Lung (tissue), 12 donors: ENCODE results near the gene CWC27. TPM values are rescaled to one million over a fixed set of nuclear protein-coding genes. Genes with fewer than 3 reads are reported as not detected.

Experiments
- ATAC-seq: fragments of 200-7000 bp; cut with Tn5 transposase; one replicate; pipeline ENCODE4 v1.9.1; 2020; ENCODE audit warnings: moderate number of reproducible peaks; ENCODE audit not compliant: insufficient read depth, low FRiP score
- DNase-seq, 3 donors: peaks; one replicate each; pipeline ENCODE4 v3.0.0-alpha.2; 2013 to 2017
- H3K27ac ChIP-seq, 2 donors: one replicate each; pipeline ENCODE4 v1.5.1; 2013; ENCODE audit warnings: mild to moderate bottlenecking in 2 of 2, moderate library complexity in 2 of 2, control low read depth in 1 of 2, inconsistent platforms in 1 of 2, low read depth in 1 of 2, low read length in 1 of 2
- H3K27me3 ChIP-seq, 3 donors: one replicate each; pipeline ENCODE4 v1.5.1; 2013; ENCODE audit warnings: low read length in 2 of 3; ENCODE audit not compliant: control insufficient read depth in 3 of 3, insufficient read depth in 3 of 3
- H3K36me3 ChIP-seq, 4 donors: one replicate each; pipeline ENCODE4 v1.5.1; 2013; ENCODE audit warnings: low read length in 4 of 4, mild to moderate bottlenecking in 1 of 4, moderate library complexity in 1 of 4; ENCODE audit not compliant: control insufficient read depth in 4 of 4, insufficient read depth in 4 of 4
- H3K4me1 ChIP-seq, 5 donors: one replicate each; pipeline ENCODE4 v1.5.1; 2013; ENCODE audit warnings: low read length in 5 of 5, mild to moderate bottlenecking in 2 of 5, moderate library complexity in 1 of 5; ENCODE audit not compliant: control insufficient read depth in 5 of 5, insufficient read depth in 5 of 5
- H3K4me3 ChIP-seq: one replicate; pipeline ENCODE4 v1.5.1; 2013; ENCODE audit warnings: mild to moderate bottlenecking, control low read depth, moderate library complexity
- H3K9ac ChIP-seq, 2 donors: one replicate each; pipeline ENCODE4 v1.5.1; 2013; ENCODE audit warnings: low read length in 2 of 2, control low read depth in 1 of 2; ENCODE audit not compliant: insufficient read depth in 1 of 2
- H3K9me3 ChIP-seq, 4 donors: one replicate each; pipeline ENCODE4 v1.5.1; 2013; ENCODE audit warnings: low read length in 3 of 4, mild to moderate bottlenecking in 1 of 4, moderate library complexity in 1 of 4; ENCODE audit not compliant: control insufficient read depth in 4 of 4, insufficient read depth in 3 of 4
- WGBS, 2 donors: extraction: QIAGEN DNeasy Blood & Tissue Kit; methylation state at CpG; one replicate each; pipeline ENCODE4 v1.1.7; 2013; 5-methylcytosine and 5-hydroxymethylcytosine counted together
- polyA plus RNA-seq, 2 donors: library from polyadenylated mRNA; stranded (reverse); fragments of 200-250 nt; gene quantifications; one replicate each; pipeline ENCODE4 v1.2.1, GENCODE V29; 2013
- total RNA-seq, 2 donors: library from RNA; depleted of rRNA in 1 of 2; stranded (reverse); fragments of >200 nt in 1 of 2; gene quantifications; one replicate each; pipeline ENCODE4 v1.2.1, GENCODE V29; 2014 to 2021
- TF ChIP-seq, protein P1 (sequence below): IDR thresholded peaks from 2 replicates; pipeline ENCODE4 v1.5.1; 2012; ENCODE audit warnings: mild to moderate bottlenecking; ENCODE audit errors: control extremely low read depth, extremely low read depth
- donor health status: control.
- donor health status: control.
- donor health status: Bipolar disorder and iron deficiency.
- donor health status: healthy.
- donor health status: DM: yes; HTN: yes; CAD: no.

CWC27 gene
- total and polyA plus RNA-seq, 4 donors, result 12.0 to 21.2 (median 16.7) TPM

DNA sequence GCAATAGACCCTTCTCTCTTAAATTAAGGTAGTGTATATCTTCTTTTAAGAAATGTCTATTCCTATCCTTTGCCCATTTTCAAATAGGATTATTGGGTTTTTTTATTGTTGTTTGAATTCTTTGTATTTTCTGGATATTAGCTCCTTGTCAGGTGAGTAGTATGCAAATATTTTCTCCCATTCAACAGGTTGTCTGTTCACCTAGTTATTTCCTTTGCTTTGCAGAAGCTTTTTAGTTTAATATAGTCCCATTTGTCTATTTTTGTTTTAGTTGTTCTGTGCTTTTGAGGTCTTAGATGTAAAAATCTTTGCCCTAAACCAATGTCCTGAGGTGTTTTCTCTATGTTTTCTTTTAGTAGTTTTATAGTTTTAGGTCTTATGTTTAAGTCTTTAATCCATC is 104.7 kb downstream of the CWC27 start:
- Histone ChIP-seq H3K9me3 (no peaks in the 10 kb centered on the region), H3K9ac (no peak overlapping the region), H3K27ac (no peak overlapping the region), H3K27me3 (no peaks in the 10 kb centered on the region), H3K4me1 (peaks cover 0 to 15% (median 2%) of the 10 kb centered on the region in 5 donors), H3K36me3 (no peaks in the 10 kb centered on the region), H3K4me3 (no peak overlapping the region)
- TF ChIP-seq, protein P1, sequence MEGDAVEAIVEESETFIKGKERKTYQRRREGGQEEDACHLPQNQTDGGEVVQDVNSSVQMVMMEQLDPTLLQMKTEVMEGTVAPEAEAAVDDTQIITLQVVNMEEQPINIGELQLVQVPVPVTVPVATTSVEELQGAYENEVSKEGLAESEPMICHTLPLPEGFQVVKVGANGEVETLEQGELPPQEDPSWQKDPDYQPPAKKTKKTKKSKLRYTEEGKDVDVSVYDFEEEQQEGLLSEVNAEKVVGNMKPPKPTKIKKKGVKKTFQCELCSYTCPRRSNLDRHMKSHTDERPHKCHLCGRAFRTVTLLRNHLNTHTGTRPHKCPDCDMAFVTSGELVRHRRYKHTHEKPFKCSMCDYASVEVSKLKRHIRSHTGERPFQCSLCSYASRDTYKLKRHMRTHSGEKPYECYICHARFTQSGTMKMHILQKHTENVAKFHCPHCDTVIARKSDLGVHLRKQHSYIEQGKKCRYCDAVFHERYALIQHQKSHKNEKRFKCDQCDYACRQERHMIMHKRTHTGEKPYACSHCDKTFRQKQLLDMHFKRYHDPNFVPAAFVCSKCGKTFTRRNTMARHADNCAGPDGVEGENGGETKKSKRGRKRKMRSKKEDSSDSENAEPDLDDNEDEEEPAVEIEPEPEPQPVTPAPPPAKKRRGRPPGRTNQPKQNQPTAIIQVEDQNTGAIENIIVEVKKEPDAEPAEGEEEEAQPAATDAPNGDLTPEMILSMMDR, result no peak
- ATAC-seq, result no peak
- no peak for DNase-seq

DNA sequence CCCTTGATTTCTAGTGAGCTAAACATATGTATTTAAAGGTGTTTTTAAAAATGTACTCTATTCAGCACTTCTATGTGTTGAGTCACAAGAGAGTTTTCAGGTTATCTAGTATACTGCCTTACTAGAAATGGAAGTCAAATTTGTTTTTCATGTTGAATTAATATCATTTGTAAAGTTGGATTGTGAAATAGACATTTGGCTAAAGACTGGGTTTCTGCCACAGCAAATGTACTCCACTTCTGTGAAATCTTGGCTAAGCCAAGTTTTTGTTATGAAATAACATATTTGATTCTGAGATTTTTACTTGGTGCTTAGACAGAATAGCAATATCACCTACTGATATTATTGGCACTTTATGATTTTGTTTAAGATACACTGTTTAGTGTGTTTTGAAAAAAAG is 106.0 kb downstream of the CWC27 start:
- DNase-seq (peak in 2 of 3 donors; percentile 71 to 84), ATAC-seq (no peak)
- H3K27ac ChIP-seq, result no peak overlapping the region
- H3K9ac ChIP-seq, result no peak overlapping the region
- no peaks in the 10 kb centered on the region for H3K36me3 ChIP-seq
- TF ChIP-seq, protein P1, result no peak
- H3K9me3 ChIP-seq, result no peaks in the 10 kb centered on the region
- no peaks in the 10 kb centered on the region for H3K27me3 ChIP-seq
- no peak overlapping the region for H3K4me3 ChIP-seq
- peaks cover 0 to 15% (median 0%) of the 10 kb centered on the region in 5 donors for H3K4me1 ChIP-seq

DNA sequence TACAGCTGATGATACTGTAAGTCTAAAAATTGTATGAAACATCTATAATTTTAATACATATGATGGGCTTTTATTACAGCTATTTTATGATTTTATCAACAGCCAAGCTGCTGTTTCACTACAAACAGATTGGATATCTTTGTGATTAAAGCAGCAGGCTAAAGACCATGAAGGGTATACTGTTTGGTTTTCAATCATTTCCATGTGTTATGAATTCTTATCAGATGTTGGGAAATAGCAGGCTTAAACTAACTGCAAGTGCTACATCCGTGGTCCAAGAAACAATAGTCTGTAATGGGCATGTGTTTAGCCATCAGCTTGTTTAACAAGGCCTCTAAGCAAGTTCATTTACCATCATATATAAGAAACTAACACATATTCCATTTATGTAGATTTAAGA is 107.5 kb downstream of the CWC27 start:
- TF ChIP-seq, protein P1, result no peak
- Histone ChIP-seq H3K4me3 (no peak overlapping the region), H3K4me1 (peaks cover 0 to 15% (median 0%) of the 10 kb centered on the region in 5 donors), H3K27ac (no peak overlapping the region), H3K36me3 (no peaks in the 10 kb centered on the region), H3K9ac (no peak overlapping the region), H3K27me3 (no peaks in the 10 kb centered on the region), H3K9me3 (no peaks in the 10 kb centered on the region)
- DNase-seq (peak in 1 of 3 donors; percentile 18), ATAC-seq (no peak)
- 37 to 67% methylated on average over 1 of the region's 1 CpG for WGBS, 2 donors

DNA sequence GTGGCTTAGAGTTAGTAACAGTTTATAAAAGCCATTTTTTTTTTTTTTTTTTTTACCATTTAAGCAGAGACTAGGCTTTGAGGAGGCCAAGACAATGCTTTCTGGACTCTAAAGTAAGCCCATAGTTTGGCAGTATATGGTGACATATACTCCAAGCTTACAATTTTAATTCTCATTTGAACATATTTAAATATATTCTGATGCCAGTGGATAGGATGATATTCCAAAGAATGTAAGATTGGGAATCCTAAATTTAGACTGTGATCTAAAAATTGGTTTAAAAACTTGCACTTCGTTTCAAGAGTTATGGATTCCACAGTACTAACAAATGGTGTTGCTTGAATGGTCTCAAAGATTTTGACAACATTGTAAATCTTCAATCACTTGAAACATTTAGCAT is 112.1 kb downstream of the CWC27 start:
- ATAC-seq (no peak), DNase-seq (no peak)
- no peak overlapping the region for H3K4me3 ChIP-seq
- no peak overlapping the region for H3K27ac ChIP-seq
- H3K4me1 ChIP-seq, result peaks cover 0 to 5% (median 0%) of the 10 kb centered on the region in 5 donors
- H3K9ac ChIP-seq, result no peak overlapping the region
- no peaks in the 10 kb centered on the region for H3K9me3 ChIP-seq
- TF ChIP-seq, protein P1, result no peak
- H3K27me3 ChIP-seq, result no peaks in the 10 kb centered on the region
- H3K36me3 ChIP-seq, result no peaks in the 10 kb centered on the region
- WGBS, 2 donors, result 84 to 98% methylated on average over 1 of the region's 1 CpG
